Head of caudate nucleus (tissue), 42 donors: ENCODE measurements around the gene PLA2G4A.

ENCODE experiments used
- DNase-seq, 42 donors: peaks; one replicate each; pipeline versions ENCODE4 v3.0.0 to v3.0.0-alpha.2; 2020 to 2021; ENCODE audit warnings: mixed read lengths in 7 of 42
- intact Hi-C: fragments of 100-400 bp; cut with DNase I; formaldehyde crosslinking; loops from one replicate; pipeline ENCODE4 v1.15.0; 2022

PLA2G4A gene

GRCh38 chr1:186987769-186988168, 159.0 kb downstream of the PLA2G4A start:
- intact Hi-C loops: no loop called here
- DNase-seq: no peak

- DNase-seq: no peak
- intact Hi-C loops: no loop called here
Measured at GRCh38 chr1:186993996-186994395, 165.2 kb downstream of the PLA2G4A start.

GRCh38 chr1:186994897-186995296, 166.1 kb downstream of the PLA2G4A start:
- DNase-seq: no peak
- intact Hi-C loops: no loop called here

GRCh38 chr1:186996816-186997215, 168.1 kb downstream of the PLA2G4A start:
- DNase-seq: no peak
- intact Hi-C loops: no loop called here

- intact Hi-C loops: no loop called here
- no peak for DNase-seq
Measured at GRCh38 chr1:186997877-186998276, 169.1 kb downstream of the PLA2G4A start.

GRCh38 chr1:186999506-186999905, 170.8 kb downstream of the PLA2G4A start:
- intact Hi-C loops: no loop called here
- DNase-seq: no peak

- peak in 6 of 42 donors; percentile 2 to 33 (median 10) for DNase-seq
- intact Hi-C loops: no loop called here
Measured at GRCh38 chr1:187001198-187001889, 172.6 kb downstream of the PLA2G4A start.

- DNase-seq: no peak
- intact Hi-C loops: no loop called here
Measured at GRCh38 chr1:187003353-187003752, 174.6 kb downstream of the PLA2G4A start.

GRCh38 chr1:187006896-187007295, 178.1 kb downstream of the PLA2G4A start:
- intact Hi-C loops: no loop called here
- DNase-seq: no peak

GRCh38 chr1:187009320-187009719, 180.6 kb downstream of the PLA2G4A start:
- intact Hi-C loops: no loop called here
- DNase-seq: no peak

- intact Hi-C loops: no loop called here
- no peak for DNase-seq
Measured at GRCh38 chr1:187010571-187011309, 182.0 kb downstream of the PLA2G4A start.

- intact Hi-C loops: no loop called here
Measured at GRCh38 chr1:187013582-187014200, 184.9 kb downstream of the PLA2G4A start.

GRCh38 chr1:187018291-187018690, 189.5 kb downstream of the PLA2G4A start:
- intact Hi-C loops: no loop called here
- no peak for DNase-seq

More at GRCh38 chr1:187013582-187014200, 184.9 kb downstream of the PLA2G4A start:
- no peak for DNase-seq

- DNase-seq: no peak
- intact Hi-C loops: no loop called here
Measured at GRCh38 chr1:187027253-187027652, 198.5 kb downstream of the PLA2G4A start.

- intact Hi-C loops: no loop called here
- no peak for DNase-seq
Measured at GRCh38 chr1:187032316-187032981, 203.7 kb downstream of the PLA2G4A start.

- no peak for DNase-seq
- intact Hi-C loops: no loop called here
Measured at GRCh38 chr1:187032982-187033692, 204.4 kb downstream of the PLA2G4A start.

- DNase-seq: no peak
- intact Hi-C loops: no loop called here
Measured at GRCh38 chr1:187033693-187034390, 205.1 kb downstream of the PLA2G4A start.

GRCh38 chr1:187034501-187034900, 205.8 kb downstream of the PLA2G4A start:
- no peak for DNase-seq
- intact Hi-C loops: no loop called here
